ENCODE data around the gene DHCR24.

- TF ChIP-seq POLR2AphosphoS5 (IDR thresholded peaks at IDR 0.05; ENCODE audit: borderline replicate concordance, low read depth, low read length) = no peak
- TF ChIP-seq EZH2 (IDR thresholded peaks at IDR 0.05) = no peak
Observed at GRCh38 chr1:54872036-54872331, 15.0 kb downstream of the DHCR24 start.

All from SK-N-MC (cell line).